IPS-15b (cell line): ENCODE measurements around the gene NACC2.

Source experiments
- H3K27me3 ChIP-seq: one replicate; pipeline ENCODE4 v1.6.1; 2013; ENCODE audit warnings: low read length; ENCODE audit not compliant: control insufficient read depth, insufficient read depth
- H3K36me3 ChIP-seq: one replicate; pipeline ENCODE4 v1.6.1; 2013; ENCODE audit warnings: low read length; ENCODE audit not compliant: control insufficient read depth, insufficient read depth
- H3K4me1 ChIP-seq: one replicate; pipeline ENCODE4 v1.6.1; 2013; ENCODE audit warnings: mild to moderate bottlenecking, low read length; ENCODE audit not compliant: control insufficient read depth, insufficient read depth
- H3K4me3 ChIP-seq: one replicate; pipeline ENCODE4 v1.5.1; 2013; ENCODE audit warnings: low read depth, low read length
- H3K9ac ChIP-seq: one replicate; pipeline ENCODE4 v1.6.1; 2013; ENCODE audit warnings: low read depth, mild to moderate bottlenecking, low read length
- H3K9me3 ChIP-seq: one replicate; pipeline ENCODE4 v1.6.1; 2013; ENCODE audit warnings: mild to moderate bottlenecking, low read length; ENCODE audit not compliant: control insufficient read depth, insufficient read depth

The NACC2 gene, protein sequence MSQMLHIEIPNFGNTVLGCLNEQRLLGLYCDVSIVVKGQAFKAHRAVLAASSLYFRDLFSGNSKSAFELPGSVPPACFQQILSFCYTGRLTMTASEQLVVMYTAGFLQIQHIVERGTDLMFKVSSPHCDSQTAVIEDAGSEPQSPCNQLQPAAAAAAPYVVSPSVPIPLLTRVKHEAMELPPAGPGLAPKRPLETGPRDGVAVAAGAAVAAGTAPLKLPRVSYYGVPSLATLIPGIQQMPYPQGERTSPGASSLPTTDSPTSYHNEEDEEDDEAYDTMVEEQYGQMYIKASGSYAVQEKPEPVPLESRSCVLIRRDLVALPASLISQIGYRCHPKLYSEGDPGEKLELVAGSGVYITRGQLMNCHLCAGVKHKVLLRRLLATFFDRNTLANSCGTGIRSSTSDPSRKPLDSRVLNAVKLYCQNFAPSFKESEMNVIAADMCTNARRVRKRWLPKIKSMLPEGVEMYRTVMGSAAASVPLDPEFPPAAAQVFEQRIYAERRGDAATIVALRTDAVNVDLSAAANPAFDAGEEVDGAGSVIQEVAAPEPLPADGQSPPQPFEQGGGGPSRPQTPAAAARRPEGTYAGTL

DNA sequence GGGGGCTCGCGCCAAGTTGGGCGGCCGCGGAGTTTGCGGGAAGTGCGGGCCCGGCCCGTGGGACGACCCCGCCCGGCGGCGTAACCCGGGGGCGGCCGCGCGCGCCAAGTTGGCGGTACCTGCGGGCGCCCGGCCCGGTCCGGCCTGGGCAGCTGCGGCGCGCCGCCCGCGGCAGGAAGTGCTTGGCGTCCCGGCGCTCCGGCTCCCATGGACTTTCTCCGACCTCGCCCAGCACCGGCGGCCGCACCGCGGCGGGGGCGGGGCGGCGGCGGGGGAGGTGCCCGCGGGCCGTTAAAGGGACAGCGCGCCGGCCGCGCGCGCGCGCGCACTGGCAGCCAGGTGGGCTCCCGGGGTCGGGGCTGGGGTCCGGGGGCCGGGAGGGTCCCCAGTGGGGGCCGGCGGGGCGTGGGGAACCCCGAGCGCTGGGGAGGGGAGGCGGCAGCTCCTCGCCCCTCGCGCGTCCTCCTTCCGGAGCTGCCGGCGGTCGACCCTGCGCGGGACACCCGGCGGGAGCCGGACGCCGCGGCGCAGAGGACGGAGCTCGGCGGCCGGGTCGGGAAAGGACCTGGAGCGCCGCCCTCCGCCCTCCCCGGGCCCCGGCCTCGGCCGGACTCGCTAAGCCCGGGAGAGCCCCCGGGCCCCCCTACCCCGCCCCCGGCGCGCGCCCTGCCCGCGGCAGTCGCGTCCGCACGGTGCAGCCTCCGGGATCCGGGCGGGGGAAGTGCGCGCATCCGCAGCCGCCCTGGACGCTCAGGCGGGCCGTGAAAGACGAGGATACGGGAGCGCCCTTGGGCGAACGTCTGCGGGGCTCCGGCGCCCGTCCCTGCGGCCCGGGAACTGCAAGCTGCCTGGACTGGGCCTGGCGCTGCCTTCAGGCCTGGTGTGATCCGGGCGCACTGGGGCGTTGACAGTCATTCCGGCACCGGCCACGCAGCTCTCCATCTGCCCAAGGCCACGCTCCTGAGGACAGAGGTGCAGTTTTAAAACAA lies at the start of gene NACC2:
Gene NACC2, minus strand, starts transcription at position 220 of the 989 bp plus-strand sequence. CDS start 44,768 bp downstream, outside the sequence.
- Histone ChIP-seq H3K9ac (peak within 1 kb of the TSS; percentile 60), H3K27me3 (peaks cover 18% of the 10 kb centered on the region), H3K4me3 (peak within 1 kb of the TSS; percentile 46), H3K4me1 (no peaks in the 10 kb centered on the region), H3K9me3 (no peaks in the 10 kb centered on the region), H3K36me3 (no peaks in the 10 kb centered on the region)

DNA sequence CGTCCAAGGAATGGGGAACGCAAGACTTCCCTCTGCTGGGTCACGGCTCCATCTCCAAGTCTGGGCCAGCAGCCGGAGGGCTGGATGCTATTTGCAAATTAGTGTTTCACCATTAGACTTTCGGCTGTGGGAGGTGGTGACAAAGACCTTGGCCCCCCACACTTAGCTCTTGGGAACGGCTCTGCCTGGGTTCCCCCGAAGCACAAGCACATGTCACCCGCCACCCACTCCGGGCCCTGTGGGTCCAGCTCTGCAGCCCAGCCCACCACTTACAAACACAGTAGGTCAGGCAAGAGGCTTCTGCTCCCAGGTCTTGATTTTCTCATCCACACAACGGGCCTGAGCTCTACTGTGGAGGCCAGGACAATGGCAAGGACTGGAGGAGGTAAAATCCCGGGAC lies 49.4 kb upstream of the NACC2 start:
- no peaks in the 10 kb centered on the region for H3K9me3 ChIP-seq
- H3K27me3 ChIP-seq = no peaks in the 10 kb centered on the region
- no peak overlapping the region for H3K9ac ChIP-seq
- no peak overlapping the region for H3K4me3 ChIP-seq
- H3K36me3 ChIP-seq = no peaks in the 10 kb centered on the region
- no peaks in the 10 kb centered on the region for H3K4me1 ChIP-seq

DNA sequence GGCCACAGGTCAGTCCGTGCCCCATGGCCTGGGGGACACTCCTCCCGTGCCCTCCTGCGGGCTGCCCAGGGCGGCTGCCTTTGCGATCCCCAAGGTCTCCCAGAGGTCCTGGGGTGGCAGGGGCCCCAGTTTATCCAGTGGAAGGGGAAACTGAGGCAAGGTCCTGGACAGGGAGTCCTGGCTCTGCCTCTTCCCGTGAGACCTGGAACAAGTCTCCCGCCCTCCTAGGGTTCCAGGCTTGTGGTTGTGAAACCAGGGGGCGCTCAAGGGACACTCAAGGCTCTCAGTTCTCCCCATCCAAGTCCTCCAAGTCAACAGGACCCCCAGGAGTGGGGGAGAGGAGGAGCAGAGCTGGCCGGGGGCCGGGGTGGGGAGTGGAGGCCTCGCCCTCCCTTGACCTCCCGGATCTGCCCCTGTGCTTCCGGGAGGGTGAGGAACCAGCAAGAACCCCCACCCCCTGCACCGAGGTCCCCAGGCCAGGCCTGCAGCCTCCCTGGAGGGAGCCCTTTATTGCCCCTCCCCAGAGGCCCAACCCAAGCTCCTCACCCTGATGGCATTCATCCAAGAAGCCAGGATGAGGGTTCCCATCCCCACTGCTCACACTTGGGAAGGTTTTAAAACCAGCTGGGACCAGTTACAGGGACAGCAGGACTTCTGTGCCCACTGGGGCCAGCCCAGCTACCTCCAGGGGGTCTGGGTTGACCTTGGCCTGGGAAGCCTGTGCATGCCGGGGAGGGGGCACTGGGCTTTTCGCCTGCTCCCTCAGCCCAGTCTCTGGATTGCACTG lies 48.3 kb upstream of the NACC2 start:
- no peak overlapping the region for H3K4me3 ChIP-seq
- no peaks in the 10 kb centered on the region for H3K27me3 ChIP-seq
- H3K9ac ChIP-seq = no peak overlapping the region
- H3K36me3 ChIP-seq = no peaks in the 10 kb centered on the region
- H3K9me3 ChIP-seq = no peaks in the 10 kb centered on the region
- H3K4me1 ChIP-seq = no peaks in the 10 kb centered on the region

DNA sequence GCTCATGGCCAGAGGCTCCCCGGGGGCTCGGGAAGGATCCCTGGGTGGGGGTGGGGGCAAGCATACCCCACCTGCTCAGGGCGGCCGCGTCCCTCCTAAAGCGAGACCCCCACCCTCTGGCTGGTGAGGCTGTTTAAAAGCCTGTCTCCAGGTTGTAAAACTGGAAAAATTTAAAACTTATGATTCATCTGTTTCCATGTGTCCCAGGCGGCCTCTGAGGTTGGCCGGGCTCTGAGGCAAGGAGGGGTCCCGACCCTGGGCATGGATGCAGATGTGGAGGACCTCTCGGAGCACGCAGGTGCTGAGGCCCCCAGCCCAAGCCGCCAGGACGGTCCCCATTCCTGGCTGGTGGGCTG lies 47.7 kb upstream of the NACC2 start:
- Histone ChIP-seq H3K4me1 (no peaks in the 10 kb centered on the region), H3K27me3 (no peaks in the 10 kb centered on the region), H3K4me3 (no peak overlapping the region), H3K36me3 (no peaks in the 10 kb centered on the region), H3K9me3 (no peaks in the 10 kb centered on the region), H3K9ac (no peak overlapping the region)

DNA sequence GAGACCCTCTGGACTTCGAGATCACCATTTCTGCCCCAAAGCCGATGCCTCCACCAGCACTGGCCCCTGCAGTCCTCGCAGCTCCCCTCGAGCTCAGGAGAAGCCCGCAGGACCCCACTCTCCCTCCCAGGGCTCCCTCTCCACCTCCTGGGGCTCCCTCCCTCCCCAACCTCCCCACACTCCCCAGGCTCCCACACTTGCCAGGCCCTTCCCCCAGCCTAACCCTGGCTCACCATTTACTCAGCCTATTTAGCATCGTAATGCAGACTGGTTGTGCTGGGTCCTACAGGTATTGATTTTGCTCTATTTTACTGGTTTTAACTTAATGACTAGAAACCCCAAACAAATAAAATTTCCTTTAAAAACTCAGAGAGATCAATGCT lies 47.3 kb upstream of the NACC2 start:
- no peak overlapping the region for H3K9ac ChIP-seq
- no peaks in the 10 kb centered on the region for H3K27me3 ChIP-seq
- no peaks in the 10 kb centered on the region for H3K36me3 ChIP-seq
- no peaks in the 10 kb centered on the region for H3K9me3 ChIP-seq
- H3K4me1 ChIP-seq = no peaks in the 10 kb centered on the region
- H3K4me3 ChIP-seq = no peak overlapping the region

DNA sequence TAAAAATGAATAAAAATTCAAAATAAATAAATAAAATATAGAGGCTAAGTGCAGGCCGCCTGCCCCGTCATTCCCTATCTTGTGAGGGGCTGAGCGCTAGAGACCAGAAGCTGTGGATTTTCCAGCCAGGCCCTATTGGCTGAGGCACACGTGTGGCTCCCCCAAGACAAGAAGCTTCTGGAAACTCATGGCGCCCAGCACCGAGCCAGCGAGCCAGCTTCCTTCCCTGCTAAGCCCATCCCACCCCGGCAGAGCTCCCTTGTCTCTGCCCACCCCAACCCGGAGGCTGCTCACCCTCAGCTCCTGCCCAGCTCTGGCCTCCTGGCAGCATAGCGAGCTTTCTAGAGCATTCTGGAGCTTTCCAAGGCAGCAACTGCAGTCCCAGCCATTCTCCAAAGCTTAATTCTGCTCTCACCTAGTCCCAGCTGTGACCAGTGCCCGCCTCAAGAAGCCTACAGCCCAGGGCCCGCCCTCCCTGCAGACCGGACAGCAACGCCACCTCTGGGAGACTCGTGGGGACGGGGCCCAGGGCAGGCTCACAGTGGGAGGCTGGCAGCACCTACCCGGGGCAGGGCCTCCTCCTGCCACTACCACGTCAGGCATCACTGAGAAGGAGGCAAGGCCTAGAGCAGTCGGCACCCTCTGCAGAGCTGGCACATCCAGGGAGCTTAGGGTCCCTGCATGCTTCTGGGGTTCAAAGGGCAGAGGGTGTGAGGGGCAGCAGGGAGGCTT lies 46.8 kb upstream of the NACC2 start:
- Histone ChIP-seq H3K9ac (no peak overlapping the region), H3K4me1 (no peaks in the 10 kb centered on the region), H3K27me3 (no peaks in the 10 kb centered on the region), H3K4me3 (no peak overlapping the region), H3K36me3 (no peaks in the 10 kb centered on the region), H3K9me3 (no peaks in the 10 kb centered on the region)

DNA sequence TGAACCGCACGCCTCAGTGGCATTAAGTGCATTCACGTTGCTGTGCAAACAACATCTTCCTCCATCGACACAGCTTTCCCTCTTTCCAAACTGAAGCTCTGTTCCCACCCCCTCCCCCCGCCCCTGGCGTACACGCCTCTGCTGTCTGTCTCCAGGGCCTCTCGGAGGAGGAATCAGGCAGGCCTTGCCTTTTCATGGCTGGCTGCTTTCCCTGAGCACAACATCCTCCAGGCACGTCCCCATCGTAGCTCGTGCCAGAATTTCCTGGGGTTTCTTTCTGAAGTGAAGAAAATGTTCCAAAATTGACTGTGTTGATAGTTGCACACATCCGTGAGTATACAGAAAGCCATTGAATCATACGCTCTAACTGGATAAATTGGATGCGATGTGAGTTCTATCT lies 45.9 kb upstream of the NACC2 start:
- no peaks in the 10 kb centered on the region for H3K9me3 ChIP-seq
- no peaks in the 10 kb centered on the region for H3K4me1 ChIP-seq
- no peak overlapping the region for H3K9ac ChIP-seq
- no peaks in the 10 kb centered on the region for H3K27me3 ChIP-seq
- H3K36me3 ChIP-seq = no peaks in the 10 kb centered on the region
- no peak overlapping the region for H3K4me3 ChIP-seq

DNA sequence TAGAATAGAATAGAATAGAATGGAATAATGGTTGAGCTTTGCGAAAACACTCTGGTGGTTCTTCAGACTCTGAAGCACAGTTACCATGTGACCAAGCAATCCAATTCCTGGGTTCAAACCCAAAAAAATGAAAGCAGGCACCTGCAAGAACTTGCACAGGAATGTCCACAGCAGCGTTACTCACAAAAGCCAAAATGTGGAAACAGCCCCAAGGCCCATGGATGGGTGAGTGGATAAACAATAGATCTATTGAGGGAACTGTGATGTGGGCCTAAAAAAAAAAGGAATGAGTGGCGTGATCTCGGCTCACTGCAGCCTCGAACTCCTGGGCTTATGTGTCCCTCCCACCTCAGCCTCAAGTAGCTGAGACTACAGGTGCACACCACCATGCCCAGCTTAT lies 45.0 kb upstream of the NACC2 start:
- Histone ChIP-seq H3K9ac (no peak overlapping the region), H3K36me3 (no peaks in the 10 kb centered on the region), H3K4me1 (no peaks in the 10 kb centered on the region), H3K27me3 (no peaks in the 10 kb centered on the region), H3K4me3 (no peak overlapping the region), H3K9me3 (no peaks in the 10 kb centered on the region)

DNA sequence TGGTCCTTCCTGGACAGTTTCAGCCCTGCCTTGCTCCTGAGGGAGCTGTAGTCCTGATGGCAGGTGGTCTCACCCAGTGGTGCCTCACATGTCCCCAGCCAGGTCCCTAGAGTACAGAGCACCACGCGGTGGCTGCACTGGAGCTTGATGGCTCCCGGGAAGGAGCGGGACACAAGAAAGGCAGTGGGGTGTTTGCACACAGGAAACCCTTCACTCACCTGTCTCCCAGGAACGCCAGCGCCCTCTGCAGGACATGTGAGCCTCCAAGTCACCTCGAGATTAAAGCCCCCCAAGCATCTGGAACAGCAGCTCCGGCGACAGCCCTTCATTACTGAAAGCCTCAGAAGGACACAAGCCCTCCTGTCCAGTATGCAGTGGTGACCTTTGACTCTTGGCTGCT lies 43.5 kb upstream of the NACC2 start:
- no peak overlapping the region for H3K4me3 ChIP-seq
- peaks cover 8% of the 10 kb centered on the region for H3K27me3 ChIP-seq
- no peaks in the 10 kb centered on the region for H3K36me3 ChIP-seq
- peaks cover 2% of the 10 kb centered on the region for H3K4me1 ChIP-seq
- no peaks in the 10 kb centered on the region for H3K9me3 ChIP-seq
- no peak overlapping the region for H3K9ac ChIP-seq

DNA sequence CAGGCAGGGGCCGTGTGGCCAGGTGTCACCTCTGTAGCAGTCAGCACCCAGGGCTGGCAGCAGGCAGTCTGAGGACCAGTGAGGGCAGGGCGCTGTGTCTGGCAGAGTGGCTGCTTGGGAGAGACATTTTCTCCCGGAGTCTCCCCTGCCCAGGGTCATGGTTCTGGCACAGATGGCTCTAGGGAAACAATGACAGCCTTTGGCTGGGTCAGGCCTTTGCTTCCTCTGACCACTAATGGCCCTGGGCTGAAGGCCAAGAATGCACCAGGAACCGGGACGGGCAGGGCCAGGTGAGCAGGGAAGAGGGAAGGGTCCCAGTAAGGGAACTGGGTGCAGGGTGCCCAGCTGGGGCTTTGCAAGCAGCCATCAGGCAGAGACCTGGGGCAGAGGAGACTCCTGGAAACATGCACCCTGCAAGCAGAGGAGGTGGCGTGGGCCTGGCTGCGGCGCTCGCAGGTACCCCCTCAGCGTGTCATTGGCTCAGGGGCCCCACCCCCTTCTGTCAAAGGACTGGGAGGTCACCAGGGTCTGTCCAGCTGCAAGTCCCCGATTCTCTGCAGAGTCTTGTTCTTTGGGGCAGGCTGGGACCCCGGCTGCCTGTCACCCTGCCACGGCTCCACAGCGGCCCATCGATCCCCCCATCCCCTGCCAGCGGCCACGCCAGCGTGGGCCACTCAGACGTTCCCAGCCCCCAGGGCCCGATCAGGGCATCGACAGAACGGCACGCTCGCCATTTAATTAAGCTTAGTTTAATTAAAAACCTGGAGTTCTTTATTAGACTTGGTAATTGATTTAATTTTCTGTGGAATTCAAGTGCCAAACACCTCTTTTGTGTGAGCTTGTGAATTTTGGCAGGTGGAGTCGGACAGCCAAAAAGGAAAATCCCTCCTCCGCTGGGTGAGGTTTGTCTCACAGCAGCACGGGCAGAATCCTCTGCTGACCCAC lies 42.5 kb upstream of the NACC2 start:
- no peaks in the 10 kb centered on the region for H3K36me3 ChIP-seq
- no peak overlapping the region for H3K9ac ChIP-seq
- no peak overlapping the region for H3K4me3 ChIP-seq
- H3K4me1 ChIP-seq = peaks cover 2% of the 10 kb centered on the region
- no peaks in the 10 kb centered on the region for H3K9me3 ChIP-seq
- H3K27me3 ChIP-seq = peaks cover 9% of the 10 kb centered on the region
